Measurements from ENCODE around the gene IFNL1.
"Not testable (repeated sequence)": the region's sequence is repeated elsewhere in the genome, so short reads cannot be mapped to it uniquely, and the experiment has no call there.

The IFNL1 gene

GRCh38 chr19:39328046-39328705 lies 32.0 kb downstream of the IFNL1 start:
- Histone ChIP-seq H2BK5ac (ENCODE audit: low read depth, low read length, poor library complexity, severe bottlenecking) (no peak overlapping the region), H3K9ac (ENCODE audit: low read length) (peak overlapping the region; percentile 9), H2AFZ (ENCODE audit: low read depth, low read length) (no peak overlapping the region), H3K36me3 (ENCODE audit: control insufficient read depth in 1 of 2, insufficient read depth in 2 of 2, low read depth in 1 of 2, low read length in 2 of 2) (no peaks in the 10 kb centered on the region), H2AK5ac (ENCODE audit: low read length, severe bottlenecking) (no peak overlapping the region), H3K18ac (ENCODE audit: low read depth in 1 of 2, low read length in 2 of 2) (no peak overlapping the region), H3K4me3 (ENCODE audit: insufficient read depth in 1 of 2, low read depth in 1 of 2, low read length in 2 of 2) (no peak overlapping the region), H3K27ac (ENCODE audit: low read length, poor library complexity, severe bottlenecking) (no peak overlapping the region), H3K27me3 (ENCODE audit: control insufficient read depth in 1 of 2, insufficient read depth in 1 of 2, low read length in 2 of 2) (peaks cover 6 to 16% of the 10 kb centered on the region in 2 experiments), H4K91ac (ENCODE audit: low read length) (no peak overlapping the region), H2BK12ac (ENCODE audit: low read length in 2 of 2) (no peak overlapping the region), H3K14ac (ENCODE audit: low read length in 2 of 2) (no peak overlapping the region), H2BK120ac (ENCODE audit: low read depth, low read length) (no peak overlapping the region), H3K4me2 (ENCODE audit: low read length, poor library complexity, severe bottlenecking) (no peak overlapping the region), H4K8ac (ENCODE audit: low read length) (no peak overlapping the region), H3K4me1 (ENCODE audit: control insufficient read depth, insufficient read depth, low read depth, low read length) (no peaks in the 10 kb centered on the region), H3K23ac (ENCODE audit: low read length in 2 of 2) (no peak overlapping the region), H3K9me3 (ENCODE audit: control insufficient read depth, low read length) (no peaks in the 10 kb centered on the region), H2BK15ac (ENCODE audit: low read depth, poor library complexity, severe bottlenecking) (peak overlapping the region; percentile 74), H3K4ac (ENCODE audit: low read depth in 1 of 2, low read length in 2 of 2) (no peak overlapping the region), H3K79me1 (replicated peaks; ENCODE audit: low read length, poor library complexity, severe bottlenecking) (no peaks in the 10 kb centered on the region)
- DNase-seq, result peak; percentile 65
- WGBS, result 27% methylated on average over 16 of the region's 17 CpGs

- no peak overlapping the region for H3K9ac ChIP-seq (ENCODE audit: low read length)
- no peak overlapping the region for H2BK15ac ChIP-seq (ENCODE audit: low read depth, poor library complexity, severe bottlenecking)
- no peak overlapping the region for H3K23ac ChIP-seq (ENCODE audit: low read length in 2 of 2)
- H2BK120ac ChIP-seq (ENCODE audit: low read depth, low read length), result no peak overlapping the region
- H3K18ac ChIP-seq (ENCODE audit: low read depth in 1 of 2, low read length in 2 of 2), result no peak overlapping the region
- no peak for DNase-seq
- H4K8ac ChIP-seq (ENCODE audit: low read length), result no peak overlapping the region
- no peaks in the 10 kb centered on the region for H3K79me1 ChIP-seq (replicated peaks; ENCODE audit: low read length, poor library complexity, severe bottlenecking)
- no peak overlapping the region for H3K14ac ChIP-seq (ENCODE audit: low read length in 2 of 2)
- no peak overlapping the region for H2AFZ ChIP-seq (ENCODE audit: low read depth, low read length)
- peaks cover 6 to 16% of the 10 kb centered on the region in 2 experiments for H3K27me3 ChIP-seq (ENCODE audit: control insufficient read depth in 1 of 2, insufficient read depth in 1 of 2, low read length in 2 of 2)
- H3K4me2 ChIP-seq (ENCODE audit: low read length, poor library complexity, severe bottlenecking), result no peak overlapping the region
- no peaks in the 10 kb centered on the region for H3K4me1 ChIP-seq (ENCODE audit: control insufficient read depth, insufficient read depth, low read depth, low read length)
- H2BK5ac ChIP-seq (ENCODE audit: low read depth, low read length, poor library complexity, severe bottlenecking), result no peak overlapping the region
- no peak overlapping the region for H3K4ac ChIP-seq (ENCODE audit: low read depth in 1 of 2, low read length in 2 of 2)
- H2BK12ac ChIP-seq (ENCODE audit: low read length in 2 of 2), result no peak overlapping the region
- no peak overlapping the region for H3K27ac ChIP-seq (ENCODE audit: low read length, poor library complexity, severe bottlenecking)
- no peaks in the 10 kb centered on the region for H3K36me3 ChIP-seq (ENCODE audit: control insufficient read depth in 1 of 2, insufficient read depth in 2 of 2, low read depth in 1 of 2, low read length in 2 of 2)
- H3K9me3 ChIP-seq (ENCODE audit: control insufficient read depth, low read length), result no peaks in the 10 kb centered on the region
- WGBS, result 87% methylated on average over 5 of the region's 7 CpGs
- no peak overlapping the region for H2AK5ac ChIP-seq (ENCODE audit: low read length, severe bottlenecking)
- H4K91ac ChIP-seq (ENCODE audit: low read length), result no peak overlapping the region
- no peak overlapping the region for H3K4me3 ChIP-seq (ENCODE audit: insufficient read depth in 1 of 2, low read depth in 1 of 2, low read length in 2 of 2)
These were observed 33.7 kb downstream of the IFNL1 start for GRCh38 chr19:39329948-39330347.

- Histone ChIP-seq H3K27ac (ENCODE audit: low read length, poor library complexity, severe bottlenecking) (no peak overlapping the region), H3K9ac (ENCODE audit: low read length) (no peak overlapping the region), H4K8ac (ENCODE audit: low read length) (no peak overlapping the region), H3K23ac (ENCODE audit: low read length in 2 of 2) (no peak overlapping the region), H3K36me3 (ENCODE audit: control insufficient read depth in 1 of 2, insufficient read depth in 2 of 2, low read depth in 1 of 2, low read length in 2 of 2) (no peaks in the 10 kb centered on the region), H3K4me2 (ENCODE audit: low read length, poor library complexity, severe bottlenecking) (no peak overlapping the region), H2BK120ac (ENCODE audit: low read depth, low read length) (no peak overlapping the region), H4K91ac (ENCODE audit: low read length) (no peak overlapping the region), H2BK15ac (ENCODE audit: low read depth, poor library complexity, severe bottlenecking) (no peak overlapping the region), H3K9me3 (ENCODE audit: control insufficient read depth, low read length) (no peaks in the 10 kb centered on the region), H2BK5ac (ENCODE audit: low read depth, low read length, poor library complexity, severe bottlenecking) (no peak overlapping the region), H3K79me1 (replicated peaks; ENCODE audit: low read length, poor library complexity, severe bottlenecking) (no peaks in the 10 kb centered on the region), H2BK12ac (ENCODE audit: low read length in 2 of 2) (no peak overlapping the region), H3K4me1 (ENCODE audit: control insufficient read depth, insufficient read depth, low read depth, low read length) (no peaks in the 10 kb centered on the region), H3K27me3 (ENCODE audit: control insufficient read depth in 1 of 2, insufficient read depth in 1 of 2, low read length in 2 of 2) (peaks cover 6 to 17% of the 10 kb centered on the region in 2 experiments), H3K4me3 (ENCODE audit: insufficient read depth in 1 of 2, low read depth in 1 of 2, low read length in 2 of 2) (no peak overlapping the region), H3K18ac (ENCODE audit: low read depth in 1 of 2, low read length in 2 of 2) (no peak overlapping the region), H3K4ac (ENCODE audit: low read depth in 1 of 2, low read length in 2 of 2) (no peak overlapping the region), H3K14ac (ENCODE audit: low read length in 2 of 2) (no peak overlapping the region), H2AK5ac (ENCODE audit: low read length, severe bottlenecking) (no peak overlapping the region), H2AFZ (ENCODE audit: low read depth, low read length) (no peak overlapping the region)
- DNase-seq, result no peak
- WGBS, result 94% methylated on average over 3 of the region's 7 CpGs
These were observed 36.1 kb downstream of the IFNL1 start for GRCh38 chr19:39332293-39332692.

DNA sequence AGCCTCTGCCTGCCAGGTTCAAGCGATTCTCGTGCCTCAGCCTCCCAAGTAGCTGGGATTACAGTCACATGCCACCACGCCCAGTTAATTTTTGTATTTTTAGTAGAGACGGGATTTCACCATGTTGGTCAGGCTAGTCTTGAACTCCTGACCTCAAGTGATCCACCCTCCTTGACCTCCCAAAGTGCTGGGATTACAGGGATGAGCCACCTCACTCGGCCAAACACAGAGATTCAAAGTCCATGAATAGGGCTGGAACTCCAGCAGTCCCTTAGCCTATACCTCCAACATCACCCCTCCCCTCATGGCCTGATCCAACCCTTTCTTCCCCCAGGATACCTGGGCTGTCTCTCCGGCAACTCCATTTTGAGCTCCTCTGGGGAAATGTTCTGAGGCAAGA lies 36.5 kb downstream of the IFNL1 start:
- H3K9ac ChIP-seq (ENCODE audit: low read length), result not testable (repeated sequence)

More for the DNA sequence above, 36.5 kb downstream of the IFNL1 start:
- H2AFZ ChIP-seq (ENCODE audit: low read depth, low read length); H3K9me3 ChIP-seq (ENCODE audit: control insufficient read depth, low read length); H3K14ac ChIP-seq (ENCODE audit: low read length in 2 of 2); H3K36me3 ChIP-seq (ENCODE audit: control insufficient read depth in 1 of 2, insufficient read depth in 2 of 2, low read depth in 1 of 2, low read length in 2 of 2); H4K8ac ChIP-seq (ENCODE audit: low read length); H2BK5ac ChIP-seq (ENCODE audit: low read depth, low read length, poor library complexity, severe bottlenecking); H2BK120ac ChIP-seq (ENCODE audit: low read depth, low read length); H3K4me3 ChIP-seq (ENCODE audit: insufficient read depth in 1 of 2, low read depth in 1 of 2, low read length in 2 of 2); H3K18ac ChIP-seq (ENCODE audit: low read depth in 1 of 2, low read length in 2 of 2); H2BK15ac ChIP-seq (ENCODE audit: low read depth, poor library complexity, severe bottlenecking); H4K91ac ChIP-seq (ENCODE audit: low read length); H2BK12ac ChIP-seq (ENCODE audit: low read length in 2 of 2); H3K27ac ChIP-seq (ENCODE audit: low read length, poor library complexity, severe bottlenecking); H3K23ac ChIP-seq (ENCODE audit: low read length in 2 of 2); H3K4ac ChIP-seq (ENCODE audit: low read depth in 1 of 2, low read length in 2 of 2); H2AK5ac ChIP-seq (ENCODE audit: low read length, severe bottlenecking); H3K4me1 ChIP-seq (ENCODE audit: control insufficient read depth, insufficient read depth, low read depth, low read length); DNase-seq; H3K4me2 ChIP-seq (ENCODE audit: low read length, poor library complexity, severe bottlenecking); H3K79me1 ChIP-seq (replicated peaks; ENCODE audit: low read length, poor library complexity, severe bottlenecking): not testable (repeated sequence)
- WGBS, result 59% methylated on average over 6 of the region's 6 CpGs
- peaks cover 6 to 17% of the 10 kb centered on the region in 2 experiments for H3K27me3 ChIP-seq (ENCODE audit: control insufficient read depth in 1 of 2, insufficient read depth in 1 of 2, low read length in 2 of 2)
